Kidney epithelial cell (primary cell): ENCODE data around the gene TMEM192. TPM values are rescaled to one million over a fixed set of nuclear protein-coding genes. Genes with fewer than 3 reads are reported as not detected.
"Not testable (repeated sequence)": the region's sequence is repeated elsewhere in the genome, so short reads cannot be mapped to it uniquely, and the experiment has no call there.

Experiments used
- DNase-seq: peaks from one replicate; pipeline ENCODE4 v3.0.0-alpha.2; 2010; ENCODE audit warnings: low read depth
- H3K27me3 ChIP-seq: 2 replicates; pipeline ENCODE4 v1.6.0; 2011; ENCODE audit warnings: low read length; ENCODE audit not compliant: control insufficient read depth, insufficient read depth
- H3K36me3 ChIP-seq: 2 replicates; pipeline ENCODE4 v1.5.1; 2011; ENCODE audit warnings: low read length; ENCODE audit not compliant: control insufficient read depth, insufficient read depth
- H3K4me3 ChIP-seq: 2 replicates; pipeline ENCODE4 v1.5.1; 2011; ENCODE audit warnings: low read depth, mild to moderate bottlenecking, control low read depth, low read length
- total RNA-seq: library from RNA; depleted of rRNA; stranded (reverse); fragments of >200 nt; gene quantifications from 2 replicates; pipeline ENCODE4 v1.2.3, GENCODE V29; 2015
- TF ChIP-seq, protein P1 (sequence below): IDR thresholded peaks from 2 replicates; pipeline ENCODE4 v1.5.1; 2011; ENCODE audit warnings: mild to moderate bottlenecking, moderate library complexity, low read length, control low read depth, inconsistent platforms; ENCODE audit not compliant: insufficient read depth, poor library complexity, severe bottlenecking

TMEM192 gene
- total RNA-seq, 1 donor from 2014 or later: 21.1 TPM

DNA sequence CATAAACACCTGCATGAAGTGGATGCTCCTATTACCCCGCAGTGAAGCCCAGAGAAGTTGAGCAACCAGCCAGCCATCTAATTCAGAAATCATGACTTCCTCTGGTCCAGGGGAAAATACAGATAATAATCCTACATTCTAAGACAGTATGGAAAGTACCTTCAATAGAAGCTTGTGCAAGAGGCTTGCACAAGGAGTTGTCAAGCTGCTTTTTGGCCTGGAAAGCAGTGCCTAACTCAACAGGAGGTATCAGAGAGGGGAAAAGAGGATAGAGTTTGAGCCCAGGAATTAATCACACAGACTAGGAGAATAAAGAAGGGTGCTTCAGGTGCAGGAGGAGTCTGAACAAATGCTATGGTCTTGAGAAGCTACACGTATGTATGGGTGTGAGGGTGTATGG lies 26.7 kb downstream of the TMEM192 start:
- TF ChIP-seq, protein P1, sequence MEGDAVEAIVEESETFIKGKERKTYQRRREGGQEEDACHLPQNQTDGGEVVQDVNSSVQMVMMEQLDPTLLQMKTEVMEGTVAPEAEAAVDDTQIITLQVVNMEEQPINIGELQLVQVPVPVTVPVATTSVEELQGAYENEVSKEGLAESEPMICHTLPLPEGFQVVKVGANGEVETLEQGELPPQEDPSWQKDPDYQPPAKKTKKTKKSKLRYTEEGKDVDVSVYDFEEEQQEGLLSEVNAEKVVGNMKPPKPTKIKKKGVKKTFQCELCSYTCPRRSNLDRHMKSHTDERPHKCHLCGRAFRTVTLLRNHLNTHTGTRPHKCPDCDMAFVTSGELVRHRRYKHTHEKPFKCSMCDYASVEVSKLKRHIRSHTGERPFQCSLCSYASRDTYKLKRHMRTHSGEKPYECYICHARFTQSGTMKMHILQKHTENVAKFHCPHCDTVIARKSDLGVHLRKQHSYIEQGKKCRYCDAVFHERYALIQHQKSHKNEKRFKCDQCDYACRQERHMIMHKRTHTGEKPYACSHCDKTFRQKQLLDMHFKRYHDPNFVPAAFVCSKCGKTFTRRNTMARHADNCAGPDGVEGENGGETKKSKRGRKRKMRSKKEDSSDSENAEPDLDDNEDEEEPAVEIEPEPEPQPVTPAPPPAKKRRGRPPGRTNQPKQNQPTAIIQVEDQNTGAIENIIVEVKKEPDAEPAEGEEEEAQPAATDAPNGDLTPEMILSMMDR: no peak
- DNase-seq: no peak
- Histone ChIP-seq H3K4me3 (no peak overlapping the region), H3K27me3 (no peaks in the 10 kb centered on the region), H3K36me3 (no peaks in the 10 kb centered on the region)

DNA sequence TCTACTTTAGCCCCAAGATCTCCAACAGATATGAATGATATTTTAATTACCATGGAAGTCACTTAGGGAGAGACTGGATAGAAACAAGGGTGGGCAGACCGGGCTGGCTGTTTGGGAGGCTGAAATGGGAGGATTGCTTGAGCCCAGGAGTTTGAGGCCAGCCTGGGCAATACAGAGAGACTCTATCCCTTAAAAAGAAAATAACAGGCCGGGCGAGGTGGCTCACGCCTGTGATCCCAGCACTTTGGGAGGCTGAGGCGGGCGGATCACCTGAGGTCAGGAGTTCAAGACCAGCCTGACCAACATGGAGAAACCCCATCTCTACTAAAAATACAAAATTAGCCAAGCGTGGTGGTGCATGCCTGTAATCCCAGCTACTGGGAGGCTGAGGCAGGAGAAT lies 27.9 kb downstream of the TMEM192 start:
- not testable (repeated sequence) for H3K36me3 ChIP-seq, H3K4me3 ChIP-seq, DNase-seq, H3K27me3 ChIP-seq

DNA sequence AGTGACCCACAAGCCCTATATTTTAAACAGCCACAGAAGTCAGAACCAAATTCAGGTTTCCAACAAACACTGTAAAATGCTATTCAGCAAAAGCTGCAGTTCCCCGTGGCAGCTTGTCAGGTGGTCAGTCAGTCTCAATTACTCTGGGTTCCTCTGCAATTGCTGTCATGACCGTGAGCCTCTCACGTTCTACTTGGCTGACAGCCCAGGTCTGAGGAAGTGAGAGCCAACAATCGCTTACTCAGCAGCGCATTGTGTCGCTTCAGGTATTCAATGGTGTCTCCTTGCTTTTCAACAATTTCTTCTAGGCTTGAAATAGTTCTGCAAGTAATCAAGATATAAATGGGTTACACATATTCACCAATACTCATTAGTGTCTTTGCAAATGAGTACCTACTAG lies 33.2 kb downstream of the TMEM192 start:
- no peaks in the 10 kb centered on the region for H3K36me3 ChIP-seq
- TF ChIP-seq, protein P1: no peak
- peak; percentile 25 for DNase-seq
- no peak overlapping the region for H3K4me3 ChIP-seq
- H3K27me3 ChIP-seq: no peaks in the 10 kb centered on the region

DNA sequence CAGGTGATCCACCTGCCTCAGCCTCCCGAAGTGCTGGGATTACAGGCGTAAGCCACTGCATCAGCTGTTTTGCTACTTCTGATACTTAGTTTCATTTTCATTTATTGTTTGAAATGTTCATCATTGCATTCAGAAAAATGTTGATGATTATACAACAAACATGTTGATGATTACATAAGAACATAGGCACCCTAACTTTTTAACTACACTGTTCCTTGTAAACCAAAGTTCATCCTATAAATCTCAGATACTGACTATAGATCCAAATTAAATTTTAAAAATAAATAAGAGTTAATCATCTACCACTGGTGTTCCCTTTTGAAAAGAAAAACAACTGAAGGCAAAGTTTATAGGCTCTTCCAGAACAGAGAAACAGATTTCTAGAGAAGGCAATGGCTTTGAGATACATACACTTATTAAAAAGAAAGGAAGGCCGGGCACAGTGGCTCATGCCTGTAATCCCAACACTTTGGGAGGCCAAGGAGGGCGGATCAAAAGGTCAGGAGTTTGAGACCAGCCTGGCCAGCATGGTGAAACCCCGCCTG lies 35.6 kb downstream of the TMEM192 start:
- Histone ChIP-seq H3K4me3 (no peak overlapping the region), H3K27me3 (no peaks in the 10 kb centered on the region), H3K36me3 (no peaks in the 10 kb centered on the region)
- TF ChIP-seq, protein P1: no peak
- DNase-seq: no peak

DNA sequence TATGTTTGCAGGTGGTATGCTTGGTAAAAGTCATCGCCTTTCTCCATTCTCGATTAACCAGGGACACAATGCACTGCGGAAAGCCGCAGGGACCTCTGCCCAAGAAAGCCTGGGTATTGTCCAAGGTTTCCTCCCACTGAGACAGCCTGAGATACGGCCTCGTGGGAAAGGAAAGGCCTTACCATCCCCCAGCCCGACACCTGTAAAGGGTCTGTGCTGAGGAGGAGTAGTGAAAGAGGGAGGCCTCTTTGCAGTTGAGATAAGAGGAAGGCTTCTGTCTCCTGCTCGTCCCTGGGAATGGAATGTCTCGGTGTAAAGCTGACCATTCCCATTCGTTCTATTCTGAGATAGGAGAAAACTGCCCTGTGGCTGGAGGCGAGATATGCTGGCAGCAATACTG lies 39.3 kb downstream of the TMEM192 start:
- H3K4me3 ChIP-seq, DNase-seq, H3K36me3 ChIP-seq, H3K27me3 ChIP-seq: not testable (repeated sequence)

DNA sequence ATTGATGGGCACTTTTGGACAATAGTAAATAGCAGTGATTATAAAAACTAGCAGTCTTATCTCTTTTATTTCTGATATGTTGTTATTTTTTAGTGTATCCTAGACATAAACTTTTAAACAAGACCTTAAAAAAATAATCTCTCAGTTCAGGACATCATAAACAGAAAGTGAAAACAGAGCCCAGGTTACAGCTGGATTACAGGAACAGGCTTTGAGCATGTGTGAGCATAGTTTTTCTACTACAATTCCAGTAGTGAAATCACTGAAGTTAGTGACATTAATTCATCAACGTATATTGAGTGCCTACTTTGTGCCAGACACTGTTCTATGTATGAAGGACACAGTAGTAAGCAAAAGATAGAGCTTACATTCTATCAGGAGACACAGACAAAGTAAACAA lies 42.1 kb downstream of the TMEM192 start:
- no peak for DNase-seq
- TF ChIP-seq, protein P1: no peak
- Histone ChIP-seq H3K4me3 (no peak overlapping the region), H3K36me3 (no peaks in the 10 kb centered on the region), H3K27me3 (no peaks in the 10 kb centered on the region)

DNA sequence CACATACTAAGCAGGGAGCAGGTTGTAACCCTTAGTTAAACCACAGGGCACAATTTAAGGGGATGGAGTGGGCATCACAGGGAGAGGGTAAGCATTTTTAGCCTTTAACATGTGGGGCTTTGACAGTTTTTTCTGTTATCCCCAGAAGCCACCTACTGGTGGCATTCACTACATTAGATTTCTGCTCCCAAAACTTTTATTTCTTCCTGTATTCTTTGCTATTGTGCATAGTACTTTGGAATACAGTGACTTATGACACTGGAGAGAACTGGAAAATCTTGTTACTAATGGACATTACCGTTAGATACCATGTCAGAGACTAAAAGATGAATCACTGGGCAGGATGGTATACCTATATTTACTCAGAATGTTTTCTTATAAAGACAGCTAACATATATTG lies 51.7 kb downstream of the TMEM192 start:
- Histone ChIP-seq H3K27me3 (no peaks in the 10 kb centered on the region), H3K36me3 (no peaks in the 10 kb centered on the region), H3K4me3 (no peak overlapping the region)
- no peak for DNase-seq
- TF ChIP-seq, protein P1: peak; percentile 29
